ENCODE measurements around the gene UAP1L1.
"Not testable (repeated sequence)": the region's sequence is repeated elsewhere in the genome, so short reads cannot be mapped to it uniquely, and the experiment has no call there.

The UAP1L1 gene

GRCh38 chr9:137117269-137117731 is 40.0 kb downstream of the UAP1L1 start:
- Histone ChIP-seq H3K9ac (no peak overlapping the region), H3K79me2 (ENCODE audit: insufficient read depth, low read depth) (no peaks in the 10 kb centered on the region), H3K27me3 (ENCODE audit: insufficient read depth, low read depth) (peaks cover 63% of the 10 kb centered on the region), H3K4me3 (IDR thresholded peaks at IDR 0.05; ENCODE audit: insufficient read depth, low read depth, low read length) (no peak overlapping the region), H3K4me1 (ENCODE audit: low read depth, poor library complexity, severe bottlenecking) (peaks cover 19% of the 10 kb centered on the region), H4K20me1 (ENCODE audit: insufficient read depth) (no peaks in the 10 kb centered on the region), H3K36me3 (ENCODE audit: insufficient read depth) (no peaks in the 10 kb centered on the region), H3K27ac (no peak overlapping the region), H3K4me2 (no peak overlapping the region), H2AFZ (ENCODE audit: low read depth) (no peak overlapping the region)
- TF ChIP-seq, protein P1, sequence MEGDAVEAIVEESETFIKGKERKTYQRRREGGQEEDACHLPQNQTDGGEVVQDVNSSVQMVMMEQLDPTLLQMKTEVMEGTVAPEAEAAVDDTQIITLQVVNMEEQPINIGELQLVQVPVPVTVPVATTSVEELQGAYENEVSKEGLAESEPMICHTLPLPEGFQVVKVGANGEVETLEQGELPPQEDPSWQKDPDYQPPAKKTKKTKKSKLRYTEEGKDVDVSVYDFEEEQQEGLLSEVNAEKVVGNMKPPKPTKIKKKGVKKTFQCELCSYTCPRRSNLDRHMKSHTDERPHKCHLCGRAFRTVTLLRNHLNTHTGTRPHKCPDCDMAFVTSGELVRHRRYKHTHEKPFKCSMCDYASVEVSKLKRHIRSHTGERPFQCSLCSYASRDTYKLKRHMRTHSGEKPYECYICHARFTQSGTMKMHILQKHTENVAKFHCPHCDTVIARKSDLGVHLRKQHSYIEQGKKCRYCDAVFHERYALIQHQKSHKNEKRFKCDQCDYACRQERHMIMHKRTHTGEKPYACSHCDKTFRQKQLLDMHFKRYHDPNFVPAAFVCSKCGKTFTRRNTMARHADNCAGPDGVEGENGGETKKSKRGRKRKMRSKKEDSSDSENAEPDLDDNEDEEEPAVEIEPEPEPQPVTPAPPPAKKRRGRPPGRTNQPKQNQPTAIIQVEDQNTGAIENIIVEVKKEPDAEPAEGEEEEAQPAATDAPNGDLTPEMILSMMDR (conservative IDR thresholded peaks at IDR 0.05; ENCODE audit: low read depth, low read length): no peak

- H3K4me3 ChIP-seq (IDR thresholded peaks at IDR 0.05; ENCODE audit: insufficient read depth, low read depth, low read length); H3K36me3 ChIP-seq (ENCODE audit: insufficient read depth); H4K20me1 ChIP-seq (ENCODE audit: insufficient read depth); H3K9ac ChIP-seq; H3K79me2 ChIP-seq (ENCODE audit: insufficient read depth, low read depth); H3K4me2 ChIP-seq; H2AFZ ChIP-seq (ENCODE audit: low read depth); H3K27ac ChIP-seq: not testable (repeated sequence)
- Histone ChIP-seq H3K4me1 (ENCODE audit: low read depth, poor library complexity, severe bottlenecking) (peaks cover 26% of the 10 kb centered on the region), H3K27me3 (ENCODE audit: insufficient read depth, low read depth) (peaks cover 72% of the 10 kb centered on the region)
Measured at GRCh38 chr9:137118092-137118603, 40.8 kb downstream of the UAP1L1 start.

- H3K27ac ChIP-seq; H2AFZ ChIP-seq (ENCODE audit: low read depth); H4K20me1 ChIP-seq (ENCODE audit: insufficient read depth); H3K9ac ChIP-seq; H3K4me3 ChIP-seq (IDR thresholded peaks at IDR 0.05; ENCODE audit: insufficient read depth, low read depth, low read length); H3K36me3 ChIP-seq (ENCODE audit: insufficient read depth); H3K79me2 ChIP-seq (ENCODE audit: insufficient read depth, low read depth); H3K4me2 ChIP-seq: not testable (repeated sequence)
- peaks cover 87% of the 10 kb centered on the region for H3K27me3 ChIP-seq (ENCODE audit: insufficient read depth, low read depth)
- H3K4me1 ChIP-seq (ENCODE audit: low read depth, poor library complexity, severe bottlenecking): peaks cover 32% of the 10 kb centered on the region
Measured at GRCh38 chr9:137121927-137122795, 44.8 kb downstream of the UAP1L1 start.

DNA sequence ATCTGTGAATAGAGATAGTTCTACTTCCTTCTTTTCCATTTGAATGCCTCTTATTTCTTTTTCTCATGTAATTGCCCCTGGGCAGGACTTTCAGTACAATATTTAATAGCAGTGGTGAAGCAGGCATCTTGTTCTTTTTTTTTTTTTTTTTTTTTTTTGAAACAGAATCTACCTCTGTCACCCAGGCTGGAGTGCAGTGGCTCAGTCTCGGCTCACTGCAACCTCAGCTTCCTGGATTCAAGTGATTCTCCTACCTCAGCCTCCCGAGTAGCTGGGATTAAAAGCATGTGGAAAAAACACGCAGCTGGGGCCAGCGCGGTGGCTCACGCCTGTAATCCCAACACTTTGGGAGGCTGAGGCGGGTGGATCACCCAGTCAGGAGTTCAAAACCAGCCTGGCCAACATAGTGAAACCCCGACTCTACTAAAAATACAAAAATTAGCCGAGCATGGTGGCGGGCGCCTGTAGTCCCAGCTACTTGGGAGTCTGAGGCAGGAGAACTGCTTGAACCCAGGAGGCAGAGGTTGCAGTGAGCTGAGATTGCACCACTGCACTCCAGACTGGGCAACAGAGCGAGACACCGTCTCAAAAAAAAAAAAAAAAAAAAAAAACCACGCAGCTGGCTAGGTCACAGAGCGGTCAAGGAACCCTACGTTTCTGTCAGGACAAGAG is 45.6 kb downstream of the UAP1L1 start:
- H2AFZ ChIP-seq (ENCODE audit: low read depth); H3K27ac ChIP-seq; H3K36me3 ChIP-seq (ENCODE audit: insufficient read depth); H3K4me2 ChIP-seq; H3K79me2 ChIP-seq (ENCODE audit: insufficient read depth, low read depth); H3K9ac ChIP-seq; H3K4me3 ChIP-seq (IDR thresholded peaks at IDR 0.05; ENCODE audit: insufficient read depth, low read depth, low read length); H4K20me1 ChIP-seq (ENCODE audit: insufficient read depth): not testable (repeated sequence)
- Histone ChIP-seq H3K4me1 (ENCODE audit: low read depth, poor library complexity, severe bottlenecking) (peaks cover 38% of the 10 kb centered on the region), H3K27me3 (ENCODE audit: insufficient read depth, low read depth) (peaks cover 87% of the 10 kb centered on the region)

GRCh38 chr9:137123468-137123837 is 46.1 kb downstream of the UAP1L1 start:
- Histone ChIP-seq H3K9ac (no peak overlapping the region), H3K4me2 (no peak overlapping the region; the same call in 1 of the 2 replicates), H3K4me1 (ENCODE audit: low read depth, poor library complexity, severe bottlenecking) (peaks cover 38% of the 10 kb centered on the region), H3K27me3 (ENCODE audit: insufficient read depth, low read depth) (peaks cover 88% of the 10 kb centered on the region), H2AFZ (ENCODE audit: low read depth) (no peak overlapping the region), H3K79me2 (ENCODE audit: insufficient read depth, low read depth) (no peaks in the 10 kb centered on the region), H3K27ac (no peak overlapping the region), H3K36me3 (ENCODE audit: insufficient read depth) (no peaks in the 10 kb centered on the region), H4K20me1 (ENCODE audit: insufficient read depth) (no peaks in the 10 kb centered on the region), H3K4me3 (IDR thresholded peaks at IDR 0.05; ENCODE audit: insufficient read depth, low read depth, low read length) (no peak overlapping the region)
- TF ChIP-seq, protein P1 (conservative IDR thresholded peaks at IDR 0.05; ENCODE audit: low read depth, low read length): no peak

- H3K79me2 ChIP-seq (ENCODE audit: insufficient read depth, low read depth); H3K27ac ChIP-seq; H3K4me3 ChIP-seq (IDR thresholded peaks at IDR 0.05; ENCODE audit: insufficient read depth, low read depth, low read length); H2AFZ ChIP-seq (ENCODE audit: low read depth); H4K20me1 ChIP-seq (ENCODE audit: insufficient read depth); H3K36me3 ChIP-seq (ENCODE audit: insufficient read depth); H3K9ac ChIP-seq; H3K4me2 ChIP-seq: not testable (repeated sequence)
- Histone ChIP-seq H3K4me1 (ENCODE audit: low read depth, poor library complexity, severe bottlenecking) (peaks cover 36% of the 10 kb centered on the region), H3K27me3 (ENCODE audit: insufficient read depth, low read depth) (peaks cover 93% of the 10 kb centered on the region)
Measured at GRCh38 chr9:137123952-137124462, 46.7 kb downstream of the UAP1L1 start.

Data from KMS-11 (cell line).